Prostate gland (tissue), 2 donors: ENCODE data around the gene ERP44.

Experiments
- CTCF ChIP-seq, 4 experiments: fragments of 200-600 bp in 2 of 4; fragments of 450-650 bp in 2 of 4; sonication (generic) in 2 of 4; IDR thresholded peaks; 1 replicate in 3 of 4; 2 replicates in 1 of 4; pipeline ENCODE4 v1.5.1; 2016 to 2019; ENCODE audit warnings: antibody characterized with exemption in 4 of 4, mild to moderate bottlenecking in 2 of 4, moderate library complexity in 2 of 4
- POLR2A ChIP-seq: fragments of 450-650 bp; IDR thresholded peaks from one replicate; pipeline ENCODE4 v1.6.1; 2016; ENCODE audit warnings: antibody characterized with exemption, mild to moderate bottlenecking
- POLR2AphosphoS5 ChIP-seq: sonication (generic); formaldehyde crosslinking; IDR thresholded peaks from one replicate; pipeline ENCODE4 v1.6.1; 2017; ENCODE audit warnings: antibody characterized with exemption

- no peak for TF ChIP-seq CTCF (IDR thresholded peaks at IDR 0.05)
- no peak for TF ChIP-seq POLR2A
- no peak for TF ChIP-seq POLR2AphosphoS5
Observed at GRCh38 chr9:100120286-100120685, 21.5 kb upstream of the ERP44 start.
